GM18498 (cell line): ENCODE results near the gene KRTAP20-1.

Experiments used
- ATAC-seq: cut with Tn5 transposase; IDR thresholded peaks from one replicate; pipeline ENCODE4 v1.9.1; 2021; ENCODE audit warnings: mild to moderate bottlenecking, moderate library complexity; ENCODE audit not compliant: unreplicated experiment

Gene KRTAP20-1

GRCh38 chr21:30616125-30616524 lies at the start of gene KRTAP20-1:
Gene KRTAP20-1 (plus strand): TSS chr21:30616425. CDS start chr21:30616455, 30 bp downstream.
- no peak for ATAC-seq

- no peak for ATAC-seq
Observed at GRCh38 chr21:30567617-30568016, 48.6 kb upstream of the KRTAP20-1 start.

- ATAC-seq = no peak
Observed at GRCh38 chr21:30577766-30578165, 38.5 kb upstream of the KRTAP20-1 start.

- ATAC-seq = no peak
Observed at GRCh38 chr21:30579346-30579745, 36.9 kb upstream of the KRTAP20-1 start.

GRCh38 chr21:30580132-30580531 lies 36.1 kb upstream of the KRTAP20-1 start:
- ATAC-seq = no peak

- no peak for ATAC-seq
Observed at GRCh38 chr21:30582870-30583269, 33.4 kb upstream of the KRTAP20-1 start.

- ATAC-seq = no peak
Observed at GRCh38 chr21:30590297-30590696, 25.9 kb upstream of the KRTAP20-1 start, which contains the start of gene KRTAP22-2. Gene KRTAP22-2 (minus strand): TSS chr21:30590397.

GRCh38 chr21:30592140-30592539 lies 24.1 kb upstream of the KRTAP20-1 start, which contains the start of gene KRTAP6-3:
Gene KRTAP6-3 (plus strand): TSS chr21:30592440. CDS start chr21:30592446, 6 bp downstream.
- ATAC-seq = no peak

GRCh38 chr21:30598802-30599201 lies 17.4 kb upstream of the KRTAP20-1 start, which contains the start of gene KRTAP6-2:
Gene KRTAP6-2 (minus strand): TSS chr21:30598902. CDS start chr21:30598874, 28 bp downstream.
- no peak for ATAC-seq

GRCh38 chr21:30600787-30601186 lies 15.4 kb upstream of the KRTAP20-1 start, which contains the start of gene KRTAP22-1:
Gene KRTAP22-1 (plus strand): TSS chr21:30601087.
- ATAC-seq = no peak

GRCh38 chr21:30605968-30606367 lies 10.3 kb upstream of the KRTAP20-1 start:
- ATAC-seq = no peak

GRCh38 chr21:30612132-30612531 lies 4.1 kb upstream of the KRTAP20-1 start:
- ATAC-seq = no peak

- no peak for ATAC-seq
Observed at GRCh38 chr21:30613836-30614235, 2.4 kb upstream of the KRTAP20-1 start, which contains the start of gene KRTAP6-1. Gene KRTAP6-1 (minus strand): TSS chr21:30613930. CDS start chr21:30613904, 26 bp downstream.

- ATAC-seq = no peak
Observed at GRCh38 chr21:30615199-30615598, 1.0 kb upstream of the KRTAP20-1 start.

- no peak for ATAC-seq
Observed at GRCh38 chr21:30620080-30620479, 3.9 kb downstream of the KRTAP20-1 start.

GRCh38 chr21:30620522-30620921 lies 4.3 kb downstream of the KRTAP20-1 start, which contains the start of gene KRTAP20-4:
Gene KRTAP20-4 (plus strand): TSS chr21:30620627.
- ATAC-seq = no peak

- no peak for ATAC-seq
Observed at GRCh38 chr21:30623362-30623761, 7.1 kb downstream of the KRTAP20-1 start.

GRCh38 chr21:30625449-30626165 lies 9.4 kb downstream of the KRTAP20-1 start:
- ATAC-seq = no peak

- ATAC-seq = no peak
Observed at GRCh38 chr21:30628109-30628508, 11.9 kb downstream of the KRTAP20-1 start.

- ATAC-seq = no peak
Observed at GRCh38 chr21:30629200-30629599, 13.0 kb downstream of the KRTAP20-1 start.

- ATAC-seq = no peak
Observed at GRCh38 chr21:30634906-30635305, 18.7 kb downstream of the KRTAP20-1 start, which contains the start of gene KRTAP20-2. Gene KRTAP20-2 (plus strand): TSS chr21:30635206. CDS start chr21:30635264, 58 bp downstream.

- ATAC-seq = no peak
Observed at GRCh38 chr21:30638686-30639085, 22.5 kb downstream of the KRTAP20-1 start.
